GM21619 (cell line): ENCODE results near the gene SPEM1.

ENCODE experiments used
- ATAC-seq: cut with Tn5 transposase; IDR thresholded peaks from one replicate; pipeline ENCODE4 v1.9.1; 2021; ENCODE audit not compliant: unreplicated experiment

Gene SPEM1

GRCh38 chr17:7396147-7396546 lies 24.0 kb upstream of the SPEM1 start:
- ATAC-seq = no peak

DNA sequence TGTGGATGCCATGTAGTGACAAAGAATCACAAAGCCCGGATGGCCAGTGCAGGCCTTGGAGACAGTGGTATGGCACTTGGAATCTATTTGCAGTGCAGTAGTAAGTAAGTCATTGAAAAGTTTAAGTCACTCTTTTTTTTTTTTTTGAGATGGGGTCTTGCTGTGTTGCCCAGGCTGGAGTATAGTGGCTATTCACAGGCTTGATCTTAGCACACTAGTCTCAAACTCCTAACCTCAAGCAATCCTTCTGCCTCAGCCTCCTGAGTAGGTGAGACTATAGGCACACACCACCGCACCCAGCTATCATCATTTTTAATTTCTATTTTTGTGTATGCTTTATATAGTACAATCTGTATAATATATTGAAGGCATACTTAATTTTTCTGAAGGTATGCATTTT lies 21.5 kb upstream of the SPEM1 start:
- ATAC-seq = no peak

DNA sequence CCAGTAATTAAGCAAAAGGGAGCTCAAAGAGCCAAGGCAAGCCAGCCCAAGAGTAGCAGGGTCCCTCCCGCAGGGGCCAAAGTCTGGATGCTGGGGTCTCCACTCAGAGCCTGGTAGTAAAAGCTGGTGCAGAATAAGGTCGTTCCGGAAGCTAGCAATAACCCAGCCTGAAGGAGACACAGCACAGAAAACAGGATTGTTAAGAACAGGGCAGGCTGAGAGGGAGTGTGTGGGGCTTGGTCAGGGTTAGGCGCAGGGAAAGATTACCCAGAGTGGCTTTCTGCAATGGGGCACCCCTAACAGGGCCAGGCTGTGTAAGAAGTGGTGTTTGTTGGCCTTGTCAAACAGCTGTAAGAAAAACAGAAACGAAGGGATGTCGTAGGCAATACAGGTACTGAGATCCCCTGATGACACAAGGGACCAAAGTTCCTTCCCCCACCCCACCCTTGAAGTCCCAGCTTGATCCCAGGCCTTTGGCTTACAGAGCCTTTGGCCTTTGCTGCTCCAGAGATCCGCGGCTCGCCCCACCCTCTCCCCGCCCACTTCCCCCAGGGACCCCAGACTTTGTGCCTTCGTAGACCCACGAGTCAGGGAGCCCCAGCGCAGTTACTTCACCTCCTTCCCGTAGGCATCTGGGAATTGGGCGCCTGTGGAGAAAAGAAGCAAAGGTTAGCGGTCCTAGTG lies 16.9 kb upstream of the SPEM1 start:
- ATAC-seq = no peak

- peak; percentile 13 for ATAC-seq
Measured at GRCh38 chr17:7403727-7403976, 16.5 kb upstream of the SPEM1 start.

- peak; percentile 94 for ATAC-seq
Measured at GRCh38 chr17:7403977-7404736, 16.0 kb upstream of the SPEM1 start, which contains the start of gene TMEM256. TMEM256 (minus strand) TSS chr17:7404097; CDS start chr17:7404084, 13 bp downstream.

- no peak for ATAC-seq
Measured at GRCh38 chr17:7404737-7405349, 15.3 kb upstream of the SPEM1 start.

- no peak for ATAC-seq
Measured at GRCh38 chr17:7405350-7406234, 14.5 kb upstream of the SPEM1 start.

DNA sequence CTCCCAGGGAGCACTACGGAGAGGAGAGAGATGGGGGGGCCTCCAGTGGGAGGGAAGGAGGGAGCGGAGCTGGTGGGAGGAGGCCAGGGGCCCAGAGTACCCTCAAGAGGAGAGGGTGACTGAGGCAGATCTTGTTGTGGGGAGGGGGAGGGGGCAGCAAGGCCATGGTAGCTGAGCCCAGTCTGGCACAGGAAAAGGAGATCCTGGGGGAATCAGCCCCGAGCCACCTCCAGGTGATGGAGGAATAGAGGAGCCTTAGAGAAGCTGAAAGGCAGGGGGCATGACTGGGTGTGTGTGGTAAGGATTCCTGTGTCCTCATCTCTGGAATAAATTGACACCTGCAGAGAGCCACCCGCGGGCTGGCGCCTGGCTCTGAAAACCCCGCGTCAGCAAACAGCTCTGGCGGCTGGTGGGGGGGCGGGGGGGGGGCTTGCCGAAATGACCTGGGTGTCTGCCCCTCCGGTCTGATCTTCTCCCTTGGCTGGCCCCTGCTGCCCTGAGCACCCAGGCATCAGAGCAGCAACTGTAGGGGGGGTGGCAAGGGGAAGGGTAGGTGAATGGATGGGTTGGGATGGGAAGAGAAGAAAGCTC lies 13.8 kb upstream of the SPEM1 start:
- no peak for ATAC-seq

DNA sequence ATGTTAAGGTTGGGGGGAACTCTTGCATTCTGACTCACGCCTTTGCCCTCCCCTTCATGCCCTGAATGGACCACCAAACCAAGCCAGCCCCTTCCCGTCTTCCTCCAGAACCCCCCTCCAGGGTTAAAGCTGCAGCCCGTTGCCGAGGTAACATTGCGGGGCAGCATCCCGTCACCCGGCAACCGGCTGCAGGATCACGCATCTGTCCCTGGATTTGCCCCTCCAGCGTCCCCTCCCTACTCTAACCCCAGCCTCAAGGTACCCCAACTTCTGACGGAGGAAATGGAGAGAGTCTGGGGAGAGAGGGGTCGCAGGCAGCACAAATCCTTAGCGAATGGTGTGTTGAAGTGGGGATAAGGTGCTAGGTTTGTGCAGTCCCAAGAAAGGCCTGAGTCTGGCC lies 13.0 kb upstream of the SPEM1 start:
- no peak for ATAC-seq

- no peak for ATAC-seq
Measured at GRCh38 chr17:7407485-7408251, 12.5 kb upstream of the SPEM1 start, which contains the start of gene NLGN2. NLGN2 (plus strand) TSS chr17:7407845; CDS start chr17:7408256, 411 bp downstream.

DNA sequence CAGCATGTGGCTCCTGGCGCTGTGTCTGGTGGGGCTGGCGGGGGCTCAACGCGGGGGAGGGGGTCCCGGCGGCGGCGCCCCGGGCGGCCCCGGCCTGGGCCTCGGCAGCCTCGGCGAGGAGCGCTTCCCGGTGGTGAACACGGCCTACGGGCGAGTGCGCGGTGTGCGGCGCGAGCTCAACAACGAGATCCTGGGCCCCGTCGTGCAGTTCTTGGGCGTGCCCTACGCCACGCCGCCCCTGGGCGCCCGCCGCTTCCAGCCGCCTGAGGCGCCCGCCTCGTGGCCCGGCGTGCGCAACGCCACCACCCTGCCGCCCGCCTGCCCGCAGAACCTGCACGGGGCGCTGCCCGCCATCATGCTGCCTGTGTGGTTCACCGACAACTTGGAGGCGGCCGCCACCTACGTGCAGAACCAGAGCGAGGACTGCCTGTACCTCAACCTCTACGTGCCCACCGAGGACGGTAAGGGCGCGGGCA lies 11.8 kb upstream of the SPEM1 start:
- no peak for ATAC-seq

GRCh38 chr17:7408863-7409262 lies 11.3 kb upstream of the SPEM1 start:
- ATAC-seq = no peak

DNA sequence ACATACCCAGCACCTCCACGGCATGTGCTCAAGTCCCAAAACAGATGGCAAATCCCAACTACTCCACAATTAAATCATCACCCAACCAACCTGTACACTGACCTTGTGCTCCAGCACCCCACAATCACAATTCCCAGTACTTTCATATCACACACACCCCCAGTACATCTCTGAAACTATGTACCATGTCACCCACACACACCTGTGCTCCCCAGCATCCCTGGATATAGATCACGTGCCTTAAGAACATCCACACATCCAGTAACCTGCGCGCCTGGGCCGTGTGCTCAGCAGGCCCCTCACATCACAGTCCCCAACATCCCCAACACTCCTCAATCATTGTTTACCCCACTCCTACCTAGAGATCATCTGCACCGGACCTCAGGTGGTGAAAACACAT lies 10.4 kb upstream of the SPEM1 start:
- no peak for ATAC-seq

DNA sequence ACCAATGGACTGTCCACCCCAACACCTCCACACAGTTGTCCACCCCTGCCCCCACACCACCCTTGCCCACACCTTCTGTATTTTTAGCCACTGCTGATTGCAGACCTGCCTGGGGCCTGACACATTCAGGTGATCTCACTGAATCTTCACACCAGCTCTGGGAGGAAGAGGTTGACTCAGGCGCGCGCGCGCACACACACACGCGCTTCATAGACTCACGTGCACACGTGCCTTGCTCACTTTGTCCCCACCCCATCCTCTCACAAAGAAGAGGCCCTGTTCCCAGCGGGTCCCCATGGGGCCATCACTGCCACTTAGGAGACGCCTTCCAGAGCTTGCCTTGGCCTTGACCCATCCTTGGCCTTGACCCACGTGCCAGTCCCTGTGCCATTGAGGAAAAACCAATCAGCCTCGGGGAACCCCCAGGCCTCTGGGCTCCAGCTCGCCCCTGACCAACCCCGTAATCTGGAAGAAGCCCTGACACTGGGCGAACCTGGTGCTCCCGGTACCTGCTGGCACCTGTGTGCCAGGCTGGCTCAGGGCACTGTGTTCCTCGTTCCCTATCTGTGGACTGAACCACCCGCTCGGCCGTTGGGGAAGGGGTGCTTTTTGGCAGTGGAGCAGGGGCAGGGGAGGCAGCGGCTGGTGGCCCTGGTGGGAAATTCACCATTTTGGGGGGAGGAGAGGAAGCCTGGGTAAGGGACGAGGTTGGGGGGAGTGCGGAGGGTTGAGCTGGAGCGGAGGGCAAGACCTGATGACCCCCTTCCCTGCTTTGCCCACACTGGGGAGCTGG lies 9.3 kb upstream of the SPEM1 start:
- ATAC-seq = no peak

- ATAC-seq = no peak
Measured at GRCh38 chr17:7411427-7411750, 8.7 kb upstream of the SPEM1 start.

DNA sequence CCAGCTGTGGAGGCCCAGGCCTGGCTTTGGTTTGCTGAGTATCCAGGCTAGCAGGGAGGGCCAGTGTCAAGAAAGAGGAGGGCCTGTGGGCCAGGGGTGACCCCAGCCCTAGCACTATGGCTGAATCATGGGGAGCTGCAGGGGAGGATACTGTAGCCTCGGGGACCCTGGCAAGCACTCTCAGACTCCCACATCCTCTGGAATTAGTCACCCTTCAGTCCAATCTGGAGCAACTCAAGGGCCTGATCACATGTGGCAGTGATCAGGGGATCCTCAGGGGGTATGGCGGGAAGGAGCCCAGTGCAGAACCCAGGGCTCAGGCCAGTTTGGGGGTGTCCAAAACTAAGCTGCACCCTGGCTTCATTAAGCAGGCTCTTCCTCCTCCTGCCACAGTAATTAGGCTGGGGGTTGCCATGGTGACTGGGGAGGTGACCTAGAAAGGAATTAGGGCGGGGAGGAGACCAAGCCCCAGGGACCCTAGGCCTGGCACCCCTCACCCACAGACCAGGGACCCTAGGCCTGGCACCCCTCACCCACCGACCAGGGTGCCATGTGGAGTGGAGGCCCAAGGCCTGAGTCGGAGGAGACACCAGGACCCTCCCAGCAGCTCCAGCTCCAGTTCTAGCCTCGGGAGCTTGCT lies 6.7 kb upstream of the SPEM1 start:
- no peak for ATAC-seq

- ATAC-seq = no peak
Measured at GRCh38 chr17:7414837-7415236, 5.3 kb upstream of the SPEM1 start.

DNA sequence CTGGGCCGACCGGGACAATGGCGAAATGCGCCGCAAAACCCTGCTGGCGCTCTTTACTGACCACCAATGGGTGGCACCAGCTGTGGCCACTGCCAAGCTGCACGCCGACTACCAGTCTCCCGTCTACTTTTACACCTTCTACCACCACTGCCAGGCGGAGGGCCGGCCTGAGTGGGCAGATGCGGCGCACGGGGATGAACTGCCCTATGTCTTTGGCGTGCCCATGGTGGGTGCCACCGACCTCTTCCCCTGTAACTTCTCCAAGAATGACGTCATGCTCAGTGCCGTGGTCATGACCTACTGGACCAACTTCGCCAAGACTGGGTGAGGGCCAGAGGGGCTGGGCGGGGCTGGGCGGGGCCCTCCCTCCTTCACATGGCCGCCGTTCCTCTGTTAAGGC lies 4.3 kb upstream of the SPEM1 start:
- ATAC-seq = no peak

DNA sequence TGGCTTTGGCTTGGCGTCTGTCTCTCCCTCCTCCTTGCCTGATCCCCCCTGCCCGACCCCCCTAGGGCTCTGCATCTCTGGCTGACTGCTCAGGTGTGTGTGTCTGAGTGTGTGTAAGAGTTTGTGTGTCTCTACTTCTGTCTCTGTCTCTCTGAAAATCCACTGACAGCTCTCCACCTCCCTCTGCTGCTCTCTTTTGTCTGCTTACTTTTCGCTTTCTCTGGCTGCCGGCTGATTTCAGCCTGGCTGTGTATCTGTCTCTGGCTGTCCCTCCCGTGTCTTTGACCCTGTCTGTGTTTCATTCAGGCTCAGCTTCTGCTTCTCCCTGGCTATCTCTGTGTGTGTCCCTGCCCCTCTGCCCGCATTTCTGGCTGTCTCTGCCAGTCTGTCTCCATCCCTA lies 3.8 kb upstream of the SPEM1 start:
- no peak for ATAC-seq
